ENCODE data around the gene COL6A3.

DNA sequence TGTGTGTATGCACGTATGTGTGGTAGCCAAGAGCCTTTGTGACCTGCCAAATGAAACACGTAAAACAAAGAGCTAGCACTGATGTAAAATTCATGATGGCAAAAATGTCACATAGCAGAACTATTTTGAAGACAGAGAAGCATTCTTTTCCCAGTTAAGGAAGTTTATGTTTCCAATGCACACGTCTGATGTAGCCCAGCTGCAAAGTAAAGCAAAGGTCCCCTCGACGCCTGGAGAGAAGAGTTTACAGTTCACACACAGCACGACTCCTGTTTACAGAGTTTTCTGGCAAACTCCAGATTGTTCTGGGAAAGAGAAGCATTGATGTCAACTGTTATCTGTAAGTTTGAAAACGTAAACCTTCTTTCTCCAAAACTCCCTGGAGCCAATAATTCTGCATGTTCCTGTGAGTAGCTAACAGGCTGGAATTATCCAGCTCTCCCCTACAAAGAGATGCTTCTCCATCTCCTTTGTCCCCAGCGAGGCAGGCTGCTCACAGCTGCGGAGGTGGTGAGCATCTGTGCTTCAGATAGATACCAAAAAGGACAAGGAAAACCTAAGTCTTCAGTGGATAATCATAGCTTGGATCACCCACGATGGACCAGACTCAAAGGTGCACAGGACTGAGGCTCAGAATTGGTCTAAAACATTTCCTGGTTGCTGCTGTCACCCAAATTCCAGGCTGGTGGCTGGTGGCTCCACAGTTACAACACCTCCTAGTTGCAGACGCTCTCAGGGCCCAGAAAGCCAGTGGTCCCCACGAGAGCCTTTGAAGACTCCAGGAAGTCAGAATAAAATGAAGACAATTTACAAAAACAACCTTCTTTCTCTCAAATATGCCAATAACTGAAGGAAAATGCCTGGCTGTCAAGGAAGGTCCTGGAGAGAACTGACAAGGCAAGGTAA is 87.4 kb downstream of the COL6A3 start:
- TF ChIP-seq, protein P1, sequence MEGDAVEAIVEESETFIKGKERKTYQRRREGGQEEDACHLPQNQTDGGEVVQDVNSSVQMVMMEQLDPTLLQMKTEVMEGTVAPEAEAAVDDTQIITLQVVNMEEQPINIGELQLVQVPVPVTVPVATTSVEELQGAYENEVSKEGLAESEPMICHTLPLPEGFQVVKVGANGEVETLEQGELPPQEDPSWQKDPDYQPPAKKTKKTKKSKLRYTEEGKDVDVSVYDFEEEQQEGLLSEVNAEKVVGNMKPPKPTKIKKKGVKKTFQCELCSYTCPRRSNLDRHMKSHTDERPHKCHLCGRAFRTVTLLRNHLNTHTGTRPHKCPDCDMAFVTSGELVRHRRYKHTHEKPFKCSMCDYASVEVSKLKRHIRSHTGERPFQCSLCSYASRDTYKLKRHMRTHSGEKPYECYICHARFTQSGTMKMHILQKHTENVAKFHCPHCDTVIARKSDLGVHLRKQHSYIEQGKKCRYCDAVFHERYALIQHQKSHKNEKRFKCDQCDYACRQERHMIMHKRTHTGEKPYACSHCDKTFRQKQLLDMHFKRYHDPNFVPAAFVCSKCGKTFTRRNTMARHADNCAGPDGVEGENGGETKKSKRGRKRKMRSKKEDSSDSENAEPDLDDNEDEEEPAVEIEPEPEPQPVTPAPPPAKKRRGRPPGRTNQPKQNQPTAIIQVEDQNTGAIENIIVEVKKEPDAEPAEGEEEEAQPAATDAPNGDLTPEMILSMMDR (conservative IDR thresholded peaks at IDR 0.05): no peak
- TF ChIP-seq ZFX (IDR thresholded peaks at IDR 0.05): no peak
